ENCODE results near the gene PMF1.

The PMF1 gene

DNA sequence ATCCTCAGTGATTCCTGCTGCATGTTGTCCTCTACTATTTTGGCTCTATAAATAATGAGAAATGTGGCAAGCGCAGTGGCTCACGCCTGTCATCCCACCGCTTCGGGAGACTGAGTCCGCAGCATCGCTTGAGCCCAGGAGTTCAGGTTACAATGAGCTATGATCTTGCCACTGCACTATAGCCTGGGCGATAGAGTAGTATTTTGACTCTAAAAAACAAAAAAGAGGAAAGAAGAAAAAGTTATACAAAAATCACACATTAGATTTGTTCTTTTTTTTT lies 19.7 kb upstream of the PMF1 start:
- TF ChIP-seq, protein P1, sequence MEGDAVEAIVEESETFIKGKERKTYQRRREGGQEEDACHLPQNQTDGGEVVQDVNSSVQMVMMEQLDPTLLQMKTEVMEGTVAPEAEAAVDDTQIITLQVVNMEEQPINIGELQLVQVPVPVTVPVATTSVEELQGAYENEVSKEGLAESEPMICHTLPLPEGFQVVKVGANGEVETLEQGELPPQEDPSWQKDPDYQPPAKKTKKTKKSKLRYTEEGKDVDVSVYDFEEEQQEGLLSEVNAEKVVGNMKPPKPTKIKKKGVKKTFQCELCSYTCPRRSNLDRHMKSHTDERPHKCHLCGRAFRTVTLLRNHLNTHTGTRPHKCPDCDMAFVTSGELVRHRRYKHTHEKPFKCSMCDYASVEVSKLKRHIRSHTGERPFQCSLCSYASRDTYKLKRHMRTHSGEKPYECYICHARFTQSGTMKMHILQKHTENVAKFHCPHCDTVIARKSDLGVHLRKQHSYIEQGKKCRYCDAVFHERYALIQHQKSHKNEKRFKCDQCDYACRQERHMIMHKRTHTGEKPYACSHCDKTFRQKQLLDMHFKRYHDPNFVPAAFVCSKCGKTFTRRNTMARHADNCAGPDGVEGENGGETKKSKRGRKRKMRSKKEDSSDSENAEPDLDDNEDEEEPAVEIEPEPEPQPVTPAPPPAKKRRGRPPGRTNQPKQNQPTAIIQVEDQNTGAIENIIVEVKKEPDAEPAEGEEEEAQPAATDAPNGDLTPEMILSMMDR (IDR thresholded peaks at IDR 0.05; ENCODE audit: borderline replicate concordance, control extremely low read depth, extremely low read depth, insufficient read depth, missing control alignments), result no peak
- no peak for DNase-seq (ENCODE audit: low spot score)
- in situ Hi-C loops (cut with MboI; ENCODE audit: low sequenced_read_pairs, unreplicated experiment), result no loop called here

DNA sequence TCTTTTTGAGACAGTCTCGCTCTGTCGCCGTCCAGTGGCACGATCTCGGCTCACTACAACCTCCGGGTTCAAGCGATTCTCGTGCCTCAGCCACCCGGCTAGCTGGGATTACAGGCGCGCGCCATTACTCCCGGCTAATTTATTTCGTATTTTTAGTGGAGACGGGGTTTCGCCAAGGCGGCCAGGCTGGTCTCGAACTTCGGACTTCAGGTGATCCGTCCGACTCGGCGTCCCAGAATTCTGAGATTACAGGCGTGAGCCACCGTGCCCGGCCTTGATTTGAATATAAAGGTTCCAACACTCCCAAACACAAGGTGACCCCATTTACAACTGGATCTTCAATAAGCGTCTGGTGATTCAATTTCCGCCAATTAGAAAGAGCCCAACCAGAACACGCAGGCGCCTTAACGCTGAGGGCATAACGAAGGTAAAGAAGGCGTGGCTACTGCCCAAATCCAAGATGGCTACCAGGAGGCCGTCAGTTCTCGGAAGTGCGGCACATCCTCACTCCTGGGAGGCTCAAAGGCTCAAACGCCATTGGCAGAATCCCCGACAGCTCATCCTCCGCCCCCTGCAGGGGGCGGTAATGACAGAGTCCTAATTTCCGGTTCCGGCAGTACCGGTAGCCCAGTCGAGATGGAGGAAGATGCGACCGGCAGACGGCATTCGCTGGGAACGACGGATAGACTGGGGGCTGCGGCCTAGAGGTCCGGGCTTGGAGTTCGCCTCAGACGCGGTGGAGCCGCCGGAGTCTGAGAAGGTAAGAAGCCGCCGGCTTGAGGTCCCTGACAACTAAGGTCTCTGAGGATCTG lies 19.1 kb upstream of the PMF1 start, which contains the start of gene SLC25A44:
Gene SLC25A44, plus strand, starts transcription at position 617 of the 812 bp plus-strand sequence. CDS start 5,744 bp downstream, outside the sequence.
- peak; percentile 95 for DNase-seq (ENCODE audit: low spot score)
- TF ChIP-seq, protein P1 (IDR thresholded peaks at IDR 0.05; ENCODE audit: borderline replicate concordance, control extremely low read depth, extremely low read depth, insufficient read depth, missing control alignments), result peak; percentile 45
- in situ Hi-C loops (cut with MboI; ENCODE audit: low sequenced_read_pairs, unreplicated experiment), result no loop called here

DNA sequence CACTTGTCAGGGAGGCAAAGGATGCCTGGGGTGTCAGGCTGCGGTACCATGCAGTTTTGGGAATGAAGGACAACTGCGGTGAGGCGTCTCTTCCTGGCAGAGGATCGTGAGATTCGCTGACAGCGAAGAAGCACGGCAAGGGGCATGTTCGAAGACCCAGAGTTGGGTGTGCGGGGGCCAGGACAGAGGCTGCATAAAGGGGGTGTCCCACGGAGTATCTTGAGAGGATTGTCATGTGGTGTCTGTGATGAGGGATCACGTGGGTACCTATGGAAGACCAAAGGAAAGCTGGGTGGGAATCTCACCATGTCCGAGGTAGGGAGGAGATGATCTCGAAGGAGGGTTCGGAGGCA lies 18.5 kb upstream of the PMF1 start:
- DNase-seq (ENCODE audit: low spot score), result no peak
- TF ChIP-seq, protein P1 (IDR thresholded peaks at IDR 0.05; ENCODE audit: borderline replicate concordance, control extremely low read depth, extremely low read depth, insufficient read depth, missing control alignments), result no peak
- in situ Hi-C loops (cut with MboI; ENCODE audit: low sequenced_read_pairs, unreplicated experiment), result no loop called here

DNA sequence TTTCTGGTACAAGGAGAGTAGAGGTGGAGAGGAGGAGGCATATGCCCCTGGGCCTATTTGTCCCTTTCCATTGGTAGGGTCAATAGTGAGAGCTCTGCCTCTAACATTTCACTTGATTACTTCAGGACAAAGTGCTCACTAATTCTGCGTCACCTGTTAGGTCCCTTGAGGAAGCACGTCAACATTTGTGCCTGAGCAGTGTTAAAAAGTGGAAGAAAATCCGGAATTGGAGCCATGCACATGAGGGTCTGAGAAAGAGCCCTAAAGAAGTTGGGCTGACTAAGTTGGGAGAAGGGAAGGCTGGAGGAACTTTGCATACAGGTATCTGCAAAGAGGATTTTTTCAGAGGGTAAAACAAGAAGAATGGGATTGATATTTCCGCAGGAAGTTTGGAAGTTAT lies 17.0 kb upstream of the PMF1 start:
- TF ChIP-seq, protein P1 (IDR thresholded peaks at IDR 0.05; ENCODE audit: borderline replicate concordance, control extremely low read depth, extremely low read depth, insufficient read depth, missing control alignments), result no peak
- no peak for DNase-seq (ENCODE audit: low spot score)
- in situ Hi-C loops (cut with MboI; ENCODE audit: low sequenced_read_pairs, unreplicated experiment), result no loop called here

DNA sequence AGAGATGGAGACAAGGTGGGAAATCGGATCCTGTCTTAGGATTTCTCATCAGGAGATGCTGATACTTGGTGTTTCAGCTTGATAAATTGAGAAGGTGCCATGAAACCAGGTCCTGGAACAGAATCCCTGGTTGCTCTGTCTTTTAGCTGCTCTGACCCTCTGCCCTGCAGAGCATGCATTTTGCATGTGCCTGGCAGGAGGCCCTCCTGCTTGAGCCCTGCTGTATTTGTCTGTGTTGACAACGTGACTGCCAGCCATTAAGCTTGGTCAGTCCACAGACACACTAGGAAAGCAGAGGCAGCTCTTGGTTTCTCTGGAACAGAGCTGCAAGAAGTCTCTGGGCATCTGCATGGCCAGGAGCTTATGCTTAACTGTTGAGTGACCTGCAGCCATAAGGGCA lies 16.4 kb upstream of the PMF1 start:
- no peak for DNase-seq (ENCODE audit: low spot score)
- TF ChIP-seq, protein P1 (IDR thresholded peaks at IDR 0.05; ENCODE audit: borderline replicate concordance, control extremely low read depth, extremely low read depth, insufficient read depth, missing control alignments), result no peak
- in situ Hi-C loops (cut with MboI; ENCODE audit: low sequenced_read_pairs, unreplicated experiment), result no loop called here

DNA sequence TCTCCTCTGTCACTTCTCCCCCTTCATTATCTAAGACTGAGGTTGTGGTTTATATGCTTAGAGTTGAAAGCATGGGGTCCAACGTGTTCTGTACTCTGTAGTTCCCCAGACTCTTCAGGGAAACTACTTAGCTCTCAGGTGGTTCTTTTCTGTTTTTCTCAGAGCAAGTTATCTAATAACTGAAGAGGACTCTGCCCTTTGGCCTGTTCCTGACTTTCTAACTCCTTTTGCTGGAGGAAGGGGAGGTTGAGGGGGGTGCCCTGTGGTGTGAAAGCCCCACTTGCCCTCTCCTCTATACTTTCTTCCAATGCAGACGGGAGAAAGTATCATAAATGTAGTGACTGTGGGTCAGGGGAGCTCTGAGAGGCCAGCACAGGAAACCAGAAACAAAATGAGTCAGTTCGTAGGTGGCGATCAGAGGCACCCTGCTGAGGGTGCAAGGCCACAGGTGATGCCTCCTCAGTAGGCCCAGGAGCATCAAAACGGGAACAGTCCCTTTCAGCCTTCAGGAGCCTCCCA lies 13.9 kb upstream of the PMF1 start:
- in situ Hi-C loops (cut with MboI; ENCODE audit: low sequenced_read_pairs, unreplicated experiment), result no loop called here
- TF ChIP-seq, protein P1 (IDR thresholded peaks at IDR 0.05; ENCODE audit: borderline replicate concordance, control extremely low read depth, extremely low read depth, insufficient read depth, missing control alignments), result no peak
- no peak for DNase-seq (ENCODE audit: low spot score)

All from GM13976 (cell line).